Spleen (tissue), 7 donors: ENCODE measurements around the gene CHST8.

Experiments
- POLR2AphosphoS5 ChIP-seq, 3 donors: sonication (generic); formaldehyde crosslinking; IDR thresholded peaks; one replicate each; pipeline ENCODE4 v1.5.1; 2017; ENCODE audit warnings: antibody characterized with exemption in 3 of 3
- TF ChIP-seq, protein P1 (sequence below), 11 experiments: fragments of 200-600 bp in 7 of 11; fragments of 450-650 bp in 4 of 11; sonication (generic) in 4 of 11; IDR thresholded peaks in 8 of 11; conservative IDR thresholded peaks in 3 of 11; 1 replicate in 7 of 11; 2 replicates in 4 of 11; pipeline versions ENCODE4 v1.4.0 to v1.8.0; 2016 to 2021; ENCODE audit warnings: antibody characterized with exemption in 11 of 11, inconsistent platforms in 4 of 11, mild to moderate bottlenecking in 1 of 11
- donor health status: DM: no; HTN: no; CAD: no; lungs with moderate emphysema.
- donor health status: DM: no; HTN: no; CAD: no.
- donor health status: DM: no; HTN: no; CAD: no.

DNA sequence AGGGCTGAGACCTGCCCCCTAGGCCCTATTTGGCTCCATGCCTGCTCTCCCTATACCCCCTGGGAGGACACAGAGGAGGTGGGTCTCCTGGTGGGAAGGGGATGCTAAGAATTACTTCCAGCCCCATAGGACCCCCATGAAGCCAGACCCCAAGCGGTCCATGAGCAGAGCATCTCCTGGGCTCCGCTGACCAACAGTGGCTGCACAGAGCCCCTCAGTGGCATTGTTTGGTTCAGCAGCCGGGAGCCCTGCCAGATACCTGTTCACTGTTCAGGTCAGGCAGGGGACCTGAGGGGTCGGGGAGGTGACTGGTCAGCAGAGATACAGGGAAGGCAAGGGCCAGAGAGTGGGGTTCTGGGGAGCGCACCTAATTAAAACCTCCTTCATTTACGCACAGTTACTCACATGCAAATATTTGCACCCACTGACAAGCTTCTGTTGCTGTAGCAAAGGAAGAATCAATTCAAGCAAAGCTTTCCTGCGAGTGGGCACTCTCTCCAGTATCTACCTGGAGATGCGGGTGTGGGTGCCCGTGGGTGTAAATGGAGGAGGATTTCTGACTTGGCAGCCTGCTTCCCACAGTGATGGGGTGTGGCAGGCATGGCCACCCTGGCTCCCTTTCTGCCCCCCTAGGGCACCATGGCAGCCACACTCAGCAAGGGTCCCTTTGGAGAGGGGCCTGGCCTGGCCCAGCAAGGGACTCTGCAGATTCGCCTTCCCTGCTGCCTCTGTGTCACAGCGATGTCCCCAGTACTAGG lies 83.5 kb downstream of the CHST8 start:
- no peak for TF ChIP-seq POLR2AphosphoS5 (IDR thresholded peaks at IDR 0.05)
- TF ChIP-seq, protein P1, sequence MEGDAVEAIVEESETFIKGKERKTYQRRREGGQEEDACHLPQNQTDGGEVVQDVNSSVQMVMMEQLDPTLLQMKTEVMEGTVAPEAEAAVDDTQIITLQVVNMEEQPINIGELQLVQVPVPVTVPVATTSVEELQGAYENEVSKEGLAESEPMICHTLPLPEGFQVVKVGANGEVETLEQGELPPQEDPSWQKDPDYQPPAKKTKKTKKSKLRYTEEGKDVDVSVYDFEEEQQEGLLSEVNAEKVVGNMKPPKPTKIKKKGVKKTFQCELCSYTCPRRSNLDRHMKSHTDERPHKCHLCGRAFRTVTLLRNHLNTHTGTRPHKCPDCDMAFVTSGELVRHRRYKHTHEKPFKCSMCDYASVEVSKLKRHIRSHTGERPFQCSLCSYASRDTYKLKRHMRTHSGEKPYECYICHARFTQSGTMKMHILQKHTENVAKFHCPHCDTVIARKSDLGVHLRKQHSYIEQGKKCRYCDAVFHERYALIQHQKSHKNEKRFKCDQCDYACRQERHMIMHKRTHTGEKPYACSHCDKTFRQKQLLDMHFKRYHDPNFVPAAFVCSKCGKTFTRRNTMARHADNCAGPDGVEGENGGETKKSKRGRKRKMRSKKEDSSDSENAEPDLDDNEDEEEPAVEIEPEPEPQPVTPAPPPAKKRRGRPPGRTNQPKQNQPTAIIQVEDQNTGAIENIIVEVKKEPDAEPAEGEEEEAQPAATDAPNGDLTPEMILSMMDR (IDR thresholded peaks at IDR 0.05 in 8 of 11, conservative IDR thresholded peaks at IDR 0.05 in 3 of 11) = no peak
